Measurements from ENCODE around the gene CDC42BPB.

Gene CDC42BPB

DNA sequence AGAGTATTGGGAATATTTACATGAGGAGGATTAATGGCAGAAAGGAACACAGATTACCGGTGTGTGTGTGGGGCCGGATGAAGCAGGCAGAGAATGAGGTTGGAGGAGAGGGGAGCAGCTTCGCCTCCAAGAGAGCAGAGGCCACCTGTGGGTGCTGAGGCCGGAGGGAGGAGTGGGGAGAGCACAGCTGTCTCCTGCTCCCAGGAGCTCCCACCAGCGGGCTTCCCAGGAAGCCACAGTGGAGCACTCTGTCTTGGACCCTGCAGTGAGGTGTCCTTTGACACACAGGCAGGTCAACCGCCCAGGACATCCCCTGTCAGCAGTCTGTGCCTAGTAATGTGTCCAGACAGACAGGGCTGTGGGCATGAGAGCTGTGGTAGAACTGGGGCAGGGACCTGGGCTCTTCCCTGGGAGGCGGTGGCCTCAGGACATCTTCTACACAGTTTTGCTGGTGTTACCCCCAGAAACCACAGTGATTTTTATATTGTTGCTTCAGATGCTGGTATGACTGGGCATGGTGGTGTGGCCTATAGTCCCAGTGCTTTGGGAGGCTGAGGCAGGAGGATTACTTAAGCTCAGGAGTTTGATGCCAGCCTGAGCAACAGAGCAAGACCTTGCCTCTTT, 153.3 kb downstream of the CDC42BPB start:
- no peak for DNase-seq (ENCODE audit: low read depth)
- no peak for TF ChIP-seq CTCF (IDR thresholded peaks at IDR 0.05; ENCODE audit: insufficient read depth, low read depth, low read length, missing control alignments)
- no peak overlapping the region for H3K4me3 ChIP-seq (ENCODE audit: low read length)

DNA sequence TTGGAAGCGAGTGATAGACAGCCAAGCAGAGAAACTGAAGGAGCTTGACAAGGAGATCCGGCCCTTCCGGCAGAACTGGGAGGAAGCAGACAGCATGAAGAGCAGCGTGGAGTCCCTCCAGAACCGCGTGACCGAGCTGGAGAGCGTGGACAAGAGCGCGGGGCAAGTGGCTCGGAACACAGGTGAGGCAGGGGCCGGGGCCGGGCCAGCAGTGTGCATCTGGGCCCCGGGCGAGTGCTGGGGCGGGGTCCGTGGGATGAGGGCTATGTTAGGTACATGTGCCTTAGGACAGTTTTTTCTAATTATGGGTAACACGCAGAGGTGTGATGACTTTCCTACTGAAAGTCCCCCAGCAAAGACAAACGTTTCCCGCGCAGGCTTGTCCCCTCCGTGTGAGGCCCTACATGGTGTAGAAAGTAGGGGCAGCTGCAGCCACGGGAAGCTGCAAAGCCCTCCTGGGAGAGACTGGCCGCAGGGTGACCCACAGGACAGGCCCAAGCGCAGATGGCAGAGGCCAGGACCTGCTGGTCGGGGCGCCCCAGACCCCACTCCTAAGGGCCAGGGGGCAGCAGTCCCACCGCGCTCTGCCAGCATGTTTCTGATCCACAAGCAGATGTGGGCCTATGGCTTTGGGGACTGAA, 154.0 kb downstream of the CDC42BPB start:
- DNase-seq (ENCODE audit: low read depth): no peak
- no peak for TF ChIP-seq CTCF (IDR thresholded peaks at IDR 0.05; ENCODE audit: insufficient read depth, low read depth, low read length, missing control alignments)
- H3K4me3 ChIP-seq (ENCODE audit: low read length): no peak overlapping the region

GRCh38 chr14:102902523-102903247, 154.7 kb downstream of the CDC42BPB start:
- no peak overlapping the region for H3K4me3 ChIP-seq (ENCODE audit: low read length)
- TF ChIP-seq CTCF (IDR thresholded peaks at IDR 0.05; ENCODE audit: insufficient read depth, low read depth, low read length, missing control alignments): no peak
- no peak for DNase-seq (ENCODE audit: low read depth)

DNA sequence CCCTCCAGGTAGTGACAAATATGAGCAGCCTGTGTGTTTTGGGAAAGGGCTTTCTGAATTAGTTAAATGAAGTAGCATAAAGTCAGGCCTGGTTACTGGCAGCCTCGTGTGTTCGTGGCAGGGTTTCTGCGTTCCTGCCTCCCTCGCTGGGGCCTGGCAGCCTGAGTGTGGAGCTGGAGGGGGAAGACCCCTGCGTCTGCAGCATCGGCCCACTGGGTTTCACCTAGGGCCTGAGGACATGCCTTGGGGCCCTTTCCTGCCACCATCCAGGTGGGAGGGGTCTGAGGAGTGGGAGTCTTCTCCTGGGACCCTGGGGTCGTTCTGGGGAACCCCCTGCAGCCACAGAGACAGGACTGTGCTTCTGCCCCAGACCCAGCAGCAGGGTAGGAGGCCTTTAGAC, 155.3 kb downstream of the CDC42BPB start:
- no peak for DNase-seq (ENCODE audit: low read depth)
- no peak for TF ChIP-seq CTCF (IDR thresholded peaks at IDR 0.05; ENCODE audit: insufficient read depth, low read depth, low read length, missing control alignments)
- no peak overlapping the region for H3K4me3 ChIP-seq (ENCODE audit: low read length)

GRCh38 chr14:102901633-102902032, 155.7 kb downstream of the CDC42BPB start:
- no peak for TF ChIP-seq CTCF (IDR thresholded peaks at IDR 0.05; ENCODE audit: insufficient read depth, low read depth, low read length, missing control alignments)
- DNase-seq (ENCODE audit: low read depth): no peak
- no peak overlapping the region for H3K4me3 ChIP-seq (ENCODE audit: low read length)

DNA sequence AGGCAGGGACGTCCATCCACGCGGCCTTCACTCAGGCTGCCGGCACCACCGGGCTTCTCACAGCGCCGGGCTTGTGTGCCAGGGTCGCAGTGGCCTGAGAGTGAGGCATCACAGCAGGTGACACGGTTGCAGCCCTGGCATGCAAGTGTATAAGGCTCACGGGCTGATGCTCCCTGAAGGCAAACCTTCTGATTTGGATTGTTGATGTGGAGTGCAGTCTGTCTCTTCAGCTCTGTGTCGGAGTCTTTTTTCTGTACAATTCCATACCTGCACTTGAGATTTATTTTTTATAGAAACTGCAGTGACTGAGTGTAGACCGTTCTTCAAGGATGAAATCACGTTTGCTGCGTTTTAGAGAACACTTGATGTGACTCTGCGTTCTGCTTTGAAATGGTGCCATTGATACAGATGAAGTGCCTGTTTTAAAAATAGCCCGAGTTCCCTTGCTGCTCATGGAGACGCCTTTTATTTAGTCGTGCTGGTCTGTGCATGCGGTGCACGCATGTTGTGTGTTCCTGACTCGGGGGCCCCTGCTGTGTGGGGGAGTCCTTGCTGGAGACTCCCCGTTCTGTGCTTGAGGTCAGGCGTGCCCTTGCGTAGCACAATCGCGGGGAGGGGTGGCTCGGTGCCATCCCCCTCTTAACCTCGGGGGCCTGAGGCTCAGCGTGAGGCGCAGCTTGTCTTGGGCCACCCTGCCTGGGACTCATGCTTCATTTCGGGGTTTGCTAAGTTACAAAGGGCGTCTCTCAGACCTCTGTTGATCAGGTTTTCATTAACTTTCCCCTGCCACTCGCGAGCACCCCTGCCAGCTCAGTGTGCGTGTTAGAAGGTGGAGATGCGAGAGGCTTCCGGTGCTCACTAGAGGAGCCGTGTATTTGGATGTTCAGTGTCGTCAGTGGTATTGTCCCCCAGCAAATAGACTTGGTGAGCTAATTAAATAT, 156.4 kb downstream of the CDC42BPB start:
- no peak overlapping the region for H3K4me3 ChIP-seq (ENCODE audit: low read length)
- TF ChIP-seq CTCF (IDR thresholded peaks at IDR 0.05; ENCODE audit: insufficient read depth, low read depth, low read length, missing control alignments): no peak
- DNase-seq (ENCODE audit: low read depth): no peak
